GM21786 (cell line): ENCODE results near the gene TMEM167B.
"Not testable (repeated sequence)": the region's sequence is repeated elsewhere in the genome, so short reads cannot be mapped to it uniquely, and the experiment has no call there.

Source experiments
- ATAC-seq: cut with Tn5 transposase; IDR thresholded peaks from one replicate; pipeline ENCODE4 v1.9.1; 2021; ENCODE audit not compliant: unreplicated experiment

Gene TMEM167B

GRCh38 chr1:109112652-109113285 is 22.2 kb downstream of the TMEM167B start:
- peak; percentile 65 for ATAC-seq

- peak; percentile 60 for ATAC-seq
Observed at GRCh38 chr1:109113590-109114341, 23.2 kb downstream of the TMEM167B start, which contains the start of gene ELAPOR1. ELAPOR1 (plus strand) TSS chr1:109114115; CDS start chr1:109114184, 69 bp downstream.

- ATAC-seq, result no peak
Observed at GRCh38 chr1:109114342-109114674, 23.7 kb downstream of the TMEM167B start.

GRCh38 chr1:109115685-109116084 is 25.1 kb downstream of the TMEM167B start:
- ATAC-seq, result no peak

GRCh38 chr1:109116286-109116685 is 25.7 kb downstream of the TMEM167B start:
- no peak for ATAC-seq

- no peak for ATAC-seq
Observed at GRCh38 chr1:109118089-109118488, 27.5 kb downstream of the TMEM167B start.

- ATAC-seq, result no peak
Observed at GRCh38 chr1:109120356-109120755, 29.8 kb downstream of the TMEM167B start.

- no peak for ATAC-seq
Observed at GRCh38 chr1:109131059-109131458, 40.5 kb downstream of the TMEM167B start.

GRCh38 chr1:109131800-109132199 is 41.2 kb downstream of the TMEM167B start:
- ATAC-seq, result no peak

GRCh38 chr1:109133002-109133706 is 42.6 kb downstream of the TMEM167B start:
- no peak for ATAC-seq

- ATAC-seq, result no peak
Observed at GRCh38 chr1:109133815-109134214, 43.3 kb downstream of the TMEM167B start.

GRCh38 chr1:109134423-109134822 is 43.9 kb downstream of the TMEM167B start:
- ATAC-seq, result no peak

GRCh38 chr1:109135940-109136339 is 45.4 kb downstream of the TMEM167B start:
- no peak for ATAC-seq

- ATAC-seq, result no peak
Observed at GRCh38 chr1:109136766-109137165, 46.2 kb downstream of the TMEM167B start.

GRCh38 chr1:109137958-109138357 is 47.4 kb downstream of the TMEM167B start:
- no peak for ATAC-seq

- no peak for ATAC-seq
Observed at GRCh38 chr1:109138358-109138757, 47.8 kb downstream of the TMEM167B start.

- no peak for ATAC-seq
Observed at GRCh38 chr1:109140392-109140791, 49.8 kb downstream of the TMEM167B start.

GRCh38 chr1:109142260-109142659 is 51.7 kb downstream of the TMEM167B start:
- ATAC-seq, result no peak

- ATAC-seq, result not testable (repeated sequence)
Observed at GRCh38 chr1:109142725-109143124, 52.2 kb downstream of the TMEM167B start.
